Esophagus mucosa (tissue), 1 donor: ENCODE results near the gene KRTAP5-1. TPM values are rescaled to one million over a fixed set of nuclear protein-coding genes. Genes with fewer than 3 reads are reported as not detected.

Experiments
- ATAC-seq: fragments of 200-7000 bp; cut with Tn5 transposase; one replicate; pipeline ENCODE4 v1.9.1; 2020
- total RNA-seq: library from RNA; stranded (reverse); gene quantifications from one replicate; pipeline ENCODE4 v1.2.4, GENCODE V29; 2023
- donor health status: DM: yes; HTN: yes; CAD: no.

Gene KRTAP5-1
- total RNA-seq, 1 donor from 2014 or later: not detected

DNA sequence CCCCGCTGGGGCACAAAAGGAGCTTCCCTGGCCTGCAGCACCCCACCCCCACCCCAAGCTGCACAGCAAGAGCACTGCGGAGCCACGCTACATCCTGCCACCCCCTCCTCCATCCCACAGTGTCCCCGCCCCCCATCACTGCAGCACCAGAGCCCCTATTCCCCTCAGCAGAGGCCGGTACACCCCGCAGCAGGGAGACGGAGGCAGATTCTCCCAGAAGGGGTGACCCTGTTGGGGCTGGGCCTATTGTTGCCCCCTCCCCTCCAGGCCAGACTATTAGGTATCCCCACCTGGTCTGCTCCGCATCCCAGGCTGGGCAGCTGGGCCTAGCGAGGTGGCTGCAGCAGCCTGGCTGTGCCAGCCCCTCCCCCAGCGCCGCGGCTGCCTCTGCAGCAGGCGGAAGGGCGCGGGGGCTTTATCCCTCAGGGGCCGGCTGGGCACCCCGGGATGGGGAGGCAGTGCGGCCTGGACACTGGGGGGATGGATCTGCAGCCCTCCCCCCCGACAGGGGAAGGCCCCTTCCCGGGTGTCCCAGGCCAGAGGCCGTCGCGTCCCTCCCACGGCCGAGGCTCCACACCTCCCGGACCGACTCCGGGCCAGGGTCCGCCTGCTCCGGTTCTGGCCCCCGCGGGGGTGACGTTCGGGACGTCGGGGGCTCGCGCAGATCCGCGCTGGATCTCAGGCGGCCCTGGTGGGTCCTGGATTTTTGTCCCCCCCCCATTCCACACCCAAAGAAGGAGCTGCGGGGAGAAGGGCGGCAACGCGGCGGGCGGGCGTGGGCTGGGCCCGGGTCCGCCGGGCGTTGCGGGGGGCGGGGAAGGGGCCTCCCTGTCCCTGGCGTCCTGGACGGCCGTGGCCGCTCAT is 14.0 kb downstream of the KRTAP5-1 start:
- ATAC-seq: no peak

- no peak for ATAC-seq
These were observed 14.6 kb downstream of the KRTAP5-1 start for GRCh38 chr11:1570531-1570895.

DNA sequence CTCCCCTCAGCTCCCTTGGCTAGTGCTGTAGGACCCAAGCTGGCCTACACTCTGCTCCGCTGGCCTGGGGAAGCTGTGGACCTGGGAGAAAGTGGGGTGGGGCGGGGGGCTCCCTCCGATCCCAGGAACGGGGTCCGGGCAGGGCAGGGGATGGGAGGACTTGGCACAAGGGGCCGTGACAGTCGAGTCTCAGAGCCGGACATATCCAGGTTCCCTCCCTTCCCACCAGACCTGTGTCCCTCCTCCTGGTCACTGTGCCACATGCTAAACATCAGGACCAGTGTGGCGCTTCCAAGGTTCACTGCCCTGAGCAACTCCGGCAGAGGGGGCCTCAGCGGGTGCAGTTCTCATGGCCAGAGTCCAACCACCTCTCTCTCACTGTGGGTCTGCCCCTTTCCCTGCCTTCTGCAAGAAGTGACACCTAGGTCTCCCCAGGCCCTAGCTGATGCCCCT is 15.1 kb downstream of the KRTAP5-1 start:
- ATAC-seq: no peak

DNA sequence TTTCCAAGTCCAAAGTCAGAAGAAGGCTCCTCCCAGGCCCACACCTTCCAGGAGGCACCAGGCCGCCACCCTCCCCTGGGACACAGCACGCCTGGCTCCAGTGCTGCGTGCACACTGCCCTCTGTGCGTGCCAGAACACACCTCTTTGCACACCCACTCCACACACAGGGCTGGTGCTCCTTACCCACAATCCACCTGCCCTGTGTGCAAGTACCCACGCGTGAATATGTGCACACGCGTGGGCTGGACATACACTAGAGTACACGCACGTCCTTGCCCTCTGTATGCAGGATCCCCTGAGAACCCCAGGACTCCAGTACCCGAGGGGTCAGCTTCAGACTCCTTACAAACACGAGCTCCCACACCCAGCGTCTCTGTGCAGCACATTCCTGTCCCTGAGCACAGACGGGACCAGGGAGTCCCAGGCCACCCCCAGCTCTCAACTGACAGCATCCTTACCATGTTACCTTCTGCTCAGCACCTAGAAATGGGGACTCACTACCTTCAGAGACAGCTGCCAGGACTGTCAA is 15.8 kb downstream of the KRTAP5-1 start:
- no peak for ATAC-seq

GRCh38 chr11:1568441-1568911 is 16.6 kb downstream of the KRTAP5-1 start:
- ATAC-seq: no peak

DNA sequence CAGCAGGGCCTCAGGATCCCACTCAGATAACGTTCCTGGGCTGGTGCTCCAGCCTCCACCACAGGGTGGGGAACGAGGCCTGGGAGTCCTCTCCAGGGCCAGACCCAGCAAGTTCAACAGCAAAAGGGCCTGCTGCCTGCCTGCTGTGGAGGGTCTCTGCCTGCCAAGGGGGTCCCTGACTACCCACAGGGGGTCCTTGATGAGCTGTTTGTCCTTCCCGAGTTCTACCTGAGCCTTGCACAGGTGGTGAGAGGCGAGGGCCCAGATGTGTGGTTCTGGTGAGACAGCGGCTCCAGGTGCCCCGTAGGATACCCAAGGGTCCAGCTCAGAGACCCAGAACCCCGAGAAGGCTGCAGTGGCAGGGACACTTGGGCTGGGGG is 17.4 kb downstream of the KRTAP5-1 start:
- no peak for ATAC-seq

GRCh38 chr11:1567052-1567720 is 17.9 kb downstream of the KRTAP5-1 start:
- no peak for ATAC-seq

GRCh38 chr11:1566381-1567051 is 18.6 kb downstream of the KRTAP5-1 start:
- ATAC-seq: no peak

DNA sequence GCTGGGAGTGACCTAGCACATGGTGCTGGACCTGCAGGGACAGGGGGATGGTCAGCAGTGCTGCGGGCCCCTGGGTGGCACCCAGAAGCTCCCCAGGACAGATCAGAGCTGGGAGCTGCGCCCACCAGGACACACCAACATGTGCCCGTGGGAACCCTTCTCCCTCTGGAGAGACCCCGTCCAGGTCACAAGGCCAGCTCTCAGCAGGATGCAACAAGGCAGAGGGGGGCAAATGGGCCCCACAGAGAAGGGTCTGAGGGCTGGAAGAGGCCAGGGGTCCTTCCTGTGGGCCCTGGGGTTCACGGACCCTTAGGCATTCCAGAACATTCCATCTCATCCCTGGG is 19.2 kb downstream of the KRTAP5-1 start:
- ATAC-seq: no peak

- ATAC-seq: no peak
These were observed 19.7 kb downstream of the KRTAP5-1 start for GRCh38 chr11:1565173-1565903.

GRCh38 chr11:1564535-1565172 is 20.4 kb downstream of the KRTAP5-1 start:
- ATAC-seq: peak; percentile 35

GRCh38 chr11:1563697-1564534 is 21.2 kb downstream of the KRTAP5-1 start:
- no peak for ATAC-seq

GRCh38 chr11:1563149-1563638 is 21.9 kb downstream of the KRTAP5-1 start:
- ATAC-seq: no peak

GRCh38 chr11:1562469-1563148 is 22.5 kb downstream of the KRTAP5-1 start:
- no peak for ATAC-seq

- ATAC-seq: no peak
These were observed 23.1 kb downstream of the KRTAP5-1 start for GRCh38 chr11:1561955-1562354.

DNA sequence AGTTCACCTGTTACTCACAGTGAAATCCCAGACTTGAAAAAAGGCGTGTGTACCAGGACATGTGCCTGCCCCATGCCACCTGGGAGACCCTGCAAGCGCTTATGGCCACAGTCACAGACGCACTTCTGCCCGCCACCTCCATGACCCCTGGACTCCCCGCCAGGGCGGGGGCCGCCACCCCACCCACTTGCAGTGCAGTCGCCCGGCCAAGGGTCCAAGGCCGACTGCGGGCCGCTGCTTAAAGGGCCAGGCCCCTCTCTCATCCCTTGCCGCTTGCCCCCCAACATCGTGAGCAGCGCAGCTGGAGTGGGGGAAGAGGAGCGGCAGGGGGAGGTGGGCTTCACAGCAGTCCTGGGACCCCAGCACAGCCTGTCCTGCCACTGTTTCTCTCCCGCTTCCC is 23.8 kb downstream of the KRTAP5-1 start:
- no peak for ATAC-seq

DNA sequence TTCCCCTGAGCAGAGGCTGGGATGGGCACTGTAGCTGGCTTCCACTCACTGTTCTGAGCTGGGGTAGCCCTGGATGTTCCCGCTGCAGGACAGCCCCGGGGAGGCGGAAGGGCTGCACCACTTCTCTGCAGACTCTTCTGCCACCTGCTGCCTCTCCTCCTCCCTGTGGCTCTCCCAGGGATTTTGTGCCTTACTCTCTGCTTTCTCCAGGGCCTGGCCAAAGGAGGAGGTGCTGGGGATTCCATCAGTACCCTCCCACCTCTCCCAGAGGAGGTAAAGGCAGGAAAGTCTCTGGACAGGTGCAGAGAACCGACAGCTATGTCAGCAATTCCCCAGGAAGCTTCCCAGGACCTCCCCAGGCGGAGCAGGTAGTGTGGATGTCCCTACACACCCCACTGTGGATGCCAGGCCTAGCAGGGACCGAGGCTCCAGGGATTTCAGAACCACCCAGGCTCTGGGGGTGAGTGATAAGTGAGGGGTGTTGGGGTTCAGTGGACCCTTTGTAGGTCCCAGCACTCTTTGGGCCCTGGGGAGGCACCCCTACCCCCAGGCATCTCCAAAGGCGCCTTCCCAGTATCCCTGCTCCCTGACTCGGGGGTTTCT is 24.3 kb downstream of the KRTAP5-1 start:
- ATAC-seq: no peak

DNA sequence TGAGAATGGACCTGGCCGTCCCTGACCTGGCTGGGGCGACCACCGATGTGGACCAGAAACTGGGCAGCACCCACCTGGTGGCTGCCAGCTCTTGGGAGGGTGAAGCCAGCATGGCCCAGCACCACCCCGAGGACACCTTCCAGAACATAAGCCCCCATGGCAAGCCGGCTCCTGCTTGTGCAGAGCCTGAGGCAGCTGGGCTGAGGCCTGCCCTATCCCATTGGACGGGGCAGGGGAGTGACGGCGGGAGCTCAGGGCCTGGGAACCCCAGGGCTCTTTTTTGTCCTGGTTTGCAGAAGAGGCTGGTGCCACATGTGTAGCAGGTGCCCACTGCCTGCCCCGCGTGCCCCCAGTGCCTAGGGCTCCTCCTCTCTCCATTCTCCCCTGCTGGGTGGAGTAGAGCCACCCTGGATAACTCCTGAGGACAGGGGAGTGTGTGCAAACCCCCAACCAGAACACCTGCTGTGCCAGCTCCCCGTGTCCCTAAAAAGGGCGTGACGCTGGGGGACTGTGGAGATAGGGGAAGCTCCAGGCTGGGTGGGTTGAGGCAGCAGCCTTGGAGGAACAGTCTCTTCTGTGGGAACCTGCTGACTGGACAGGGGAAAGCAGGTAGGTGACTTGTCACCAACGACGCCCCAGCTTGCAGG is 25.0 kb downstream of the KRTAP5-1 start:
- ATAC-seq: no peak
